ENCODE measurements around the gene KLF16. TPM values are rescaled to one million over a fixed set of nuclear protein-coding genes. Genes with fewer than 3 reads are reported as not detected.
A peak's percentile ranks its signal among the peaks of the same experiment; 100 is the strongest.

KLF16 gene
- total RNA-seq, 4 donors from 2014 or later = 4.6 to 8.4 (median 7.0) TPM

GRCh38 chr19:1909761-1910080, 46.3 kb upstream of the KLF16 start:
- TF ChIP-seq EP300 (IDR thresholded peaks at IDR 0.05) = no peak
- TF ChIP-seq POLR2A (IDR thresholded peaks at IDR 0.05) = no peak
- no peak for TF ChIP-seq CTCF (IDR thresholded peaks at IDR 0.05)
- Histone ChIP-seq H3K9me3 (no peaks in the 10 kb centered on the region), H3K36me3 (peaks cover 0 to 29% (median 0%) of the 10 kb centered on the region in 3 donors), H3K27ac (peak overlapping the region in 2 of 4 donors; percentile 59 to 68), H3K4me3 (no peak overlapping the region), H3K27me3 (no peaks in the 10 kb centered on the region), H3K4me1 (peaks cover 0 to 52% (median 24%) of the 10 kb centered on the region in 4 donors)
- DNase-seq (ENCODE audit: low spot score in 2 of 2) = no peak
- 48 to 52% methylated on average over 9 to 10 of the region's 10 CpGs for WGBS, 2 donors

- no peak for TF ChIP-seq EP300 (IDR thresholded peaks at IDR 0.05)
- no peak for TF ChIP-seq POLR2A (IDR thresholded peaks at IDR 0.05)
- Histone ChIP-seq H3K9me3 (no peaks in the 10 kb centered on the region), H3K27me3 (no peaks in the 10 kb centered on the region), H3K27ac (peak overlapping the region in 3 of 4 donors; percentile 74 to 80 (median 77)), H3K4me1 (peaks cover 0 to 60% (median 28%) of the 10 kb centered on the region in 4 donors), H3K36me3 (peaks cover 0 to 18% (median 0%) of the 10 kb centered on the region in 3 donors), H3K4me3 (peak overlapping the region in 1 of 4 donors; percentile 17)
- no peak for DNase-seq (ENCODE audit: low spot score in 2 of 2)
- WGBS, 2 donors = 59 to 68% methylated on average over 11 of the region's 13 CpGs
Measured at GRCh38 chr19:1908364-1908678, 44.9 kb upstream of the KLF16 start.

- Histone ChIP-seq H3K27ac (peak overlapping the region in 3 of 4 donors; percentile 74 to 80 (median 77)), H3K36me3 (peaks cover 0 to 12% (median 0%) of the 10 kb centered on the region in 3 donors)
- 65 to 67% methylated on average over 23 to 35 of the region's 43 CpGs for WGBS, 2 donors
Measured at GRCh38 chr19:1907563-1908363, 44.4 kb upstream of the KLF16 start.

GRCh38 chr19:1906985-1907562, 43.7 kb upstream of the KLF16 start:
- TF ChIP-seq CTCF (IDR thresholded peaks at IDR 0.05) (no peak), EP300 (IDR thresholded peaks at IDR 0.05) (no peak), POLR2A (IDR thresholded peaks at IDR 0.05) (no peak)
- no peak overlapping the region for H3K4me3 ChIP-seq
- H3K4me1 ChIP-seq = peaks cover 0 to 60% (median 28%) of the 10 kb centered on the region in 4 donors
- H3K27me3 ChIP-seq = no peaks in the 10 kb centered on the region
- peak overlapping the region in 3 of 4 donors; percentile 74 to 80 (median 77) for H3K27ac ChIP-seq
- WGBS, 2 donors = 94% methylated on average over 10 of the region's 10 CpGs
- peaks cover 0 to 5% (median 0%) of the 10 kb centered on the region in 3 donors for H3K36me3 ChIP-seq
- H3K9me3 ChIP-seq = no peaks in the 10 kb centered on the region
- DNase-seq (ENCODE audit: low spot score in 2 of 2) = no peak

More at GRCh38 chr19:1907563-1908363, 44.4 kb upstream of the KLF16 start:
- no peak for DNase-seq (ENCODE audit: low spot score in 2 of 2)
- Histone ChIP-seq H3K27me3 (no peaks in the 10 kb centered on the region), H3K9me3 (no peaks in the 10 kb centered on the region), H3K4me1 (peaks cover 0 to 60% (median 28%) of the 10 kb centered on the region in 4 donors), H3K4me3 (peak overlapping the region in 1 of 4 donors; percentile 17)
- no peak for TF ChIP-seq CTCF (IDR thresholded peaks at IDR 0.05)
- TF ChIP-seq EP300 (IDR thresholded peaks at IDR 0.05) = no peak
- no peak for TF ChIP-seq POLR2A (IDR thresholded peaks at IDR 0.05)

GRCh38 chr19:1905863-1906375, 42.5 kb upstream of the KLF16 start:
- WGBS, 2 donors = 79 to 82% methylated on average over 15 of the region's 15 CpGs
- Histone ChIP-seq H3K4me3 (peak overlapping the region; percentile 56 to 77 (median 68)), H3K4me1 (peaks cover 0 to 60% (median 28%) of the 10 kb centered on the region in 4 donors), H3K27ac (peak overlapping the region; percentile 81 to 94 (median 88)), H3K27me3 (no peaks in the 10 kb centered on the region), H3K9me3 (no peaks in the 10 kb centered on the region), H3K36me3 (no peaks in the 10 kb centered on the region)
- TF ChIP-seq CTCF (IDR thresholded peaks at IDR 0.05) (no peak), POLR2A (IDR thresholded peaks at IDR 0.05) (no peak)
- no peak for DNase-seq (ENCODE audit: low spot score in 2 of 2)

Data from tibial nerve (tissue), 4 donors.